Measurements from ENCODE around the gene KRTAP10-4. TPM values are rescaled to one million over a fixed set of nuclear protein-coding genes. Genes with fewer than 3 reads are reported as not detected.
"Not testable (repeated sequence)": the region's sequence is repeated elsewhere in the genome, so short reads cannot be mapped to it uniquely, and the experiment has no call there.

KRTAP10-4 gene
- total RNA-seq, 4 donors from 2014 or later: not detected

DNA sequence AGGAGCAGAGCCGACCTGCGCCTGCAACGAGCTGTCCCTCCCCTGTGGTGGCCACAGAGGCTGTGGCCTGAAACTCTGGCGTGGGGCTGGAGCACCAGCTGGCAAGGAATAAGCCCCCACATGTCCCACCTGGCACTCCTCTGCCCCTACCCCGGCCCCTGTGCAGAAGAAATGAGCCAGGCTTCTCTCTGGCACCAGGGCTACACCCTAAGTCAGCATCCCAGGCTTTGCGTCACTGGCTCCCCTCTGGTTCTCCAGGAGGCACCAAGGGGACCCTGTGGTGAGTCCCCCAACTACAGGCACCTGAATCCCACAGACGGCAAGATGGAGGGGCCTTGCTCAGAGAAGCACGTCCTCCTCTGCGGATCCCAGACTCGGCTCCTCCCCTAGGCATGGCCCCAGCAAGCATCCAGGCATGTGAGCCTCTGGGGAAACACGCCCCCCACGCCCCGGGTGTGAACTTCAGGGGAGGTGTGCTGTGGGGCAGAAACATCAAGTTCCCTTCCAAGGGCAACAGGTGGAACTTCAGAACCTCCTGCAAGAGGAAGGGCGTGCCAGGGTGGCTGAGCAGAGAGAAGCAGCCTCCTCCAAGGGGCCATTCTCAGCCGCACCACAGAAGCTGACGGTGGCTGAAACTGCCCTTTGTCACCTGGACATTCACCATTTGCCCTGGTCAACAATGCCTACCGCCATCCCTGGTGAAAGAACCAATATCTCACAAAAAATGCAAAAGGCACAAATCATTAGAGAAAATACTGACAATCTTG is 29.8 kb downstream of the KRTAP10-4 start:
- Histone ChIP-seq H3K27me3 (no peaks in the 10 kb centered on the region), H3K9me3 (peaks cover 0 to 4% (median 0%) of the 10 kb centered on the region in 4 donors), H3K4me1 (no peaks in the 10 kb centered on the region), H3K36me3 (no peaks in the 10 kb centered on the region), H3K4me3 (no peak overlapping the region), H3K27ac (no peak overlapping the region)
- no peak for DNase-seq
- TF ChIP-seq CTCF (IDR thresholded peaks at IDR 0.05) (no peak), POLR2A (IDR thresholded peaks at IDR 0.05) (no peak)

DNA sequence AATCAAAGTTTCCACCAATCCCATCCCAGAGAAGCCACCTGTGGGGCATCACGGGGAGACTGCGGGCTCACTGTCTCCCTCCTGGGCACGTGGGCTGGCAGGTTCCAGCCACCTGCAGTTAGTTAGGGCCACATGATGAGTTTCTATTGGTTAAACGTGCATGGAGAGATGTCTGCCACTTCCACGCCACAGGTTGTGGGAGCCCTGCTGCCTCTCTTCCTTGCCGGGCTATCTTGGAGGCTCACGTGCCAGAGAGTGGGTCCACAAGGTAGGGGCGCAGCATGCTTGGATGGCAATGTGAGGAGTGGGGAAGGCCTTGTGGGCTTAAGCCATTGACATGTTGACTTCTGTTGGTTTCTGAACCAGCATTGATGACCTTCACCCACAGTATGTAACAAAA is 30.4 kb downstream of the KRTAP10-4 start:
- H3K27me3 ChIP-seq: no peaks in the 10 kb centered on the region

DNA sequence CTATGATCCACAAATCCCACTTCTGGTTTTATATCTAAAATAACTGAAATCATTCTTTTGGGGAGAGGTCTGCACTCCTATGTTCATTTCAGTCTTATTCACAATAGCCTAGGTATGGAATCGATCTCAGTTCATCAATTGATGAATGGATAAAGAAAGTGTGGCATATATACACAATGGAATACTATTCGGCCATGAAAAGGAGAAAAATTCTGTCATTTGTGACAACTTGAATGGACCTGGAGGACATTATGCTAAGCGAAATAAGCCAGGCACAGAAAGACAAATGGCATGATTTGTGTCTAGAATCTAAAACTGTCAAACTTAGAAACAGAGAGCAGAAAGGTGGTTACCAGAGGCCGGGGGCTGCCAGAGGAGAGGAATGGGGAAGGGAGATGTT is 33.0 kb downstream of the KRTAP10-4 start:
- H3K36me3 ChIP-seq: no peaks in the 10 kb centered on the region
- H3K27me3 ChIP-seq: no peaks in the 10 kb centered on the region
- DNase-seq: no peak
- TF ChIP-seq POLR2A (IDR thresholded peaks at IDR 0.05): no peak
- TF ChIP-seq CTCF (IDR thresholded peaks at IDR 0.05): no peak
- no peaks in the 10 kb centered on the region for H3K4me1 ChIP-seq
- H3K27ac ChIP-seq: no peak overlapping the region
- no peak overlapping the region for H3K4me3 ChIP-seq
- peaks cover 0 to 12% (median 0%) of the 10 kb centered on the region in 4 donors for H3K9me3 ChIP-seq

More for the DNA sequence above, 30.4 kb downstream of the KRTAP10-4 start:
- Histone ChIP-seq H3K4me3 (no peak overlapping the region), H3K27ac (no peak overlapping the region), H3K9me3 (peaks cover 0 to 4% (median 0%) of the 10 kb centered on the region in 4 donors), H3K36me3 (no peaks in the 10 kb centered on the region), H3K4me1 (no peaks in the 10 kb centered on the region)
- no peak for DNase-seq
- TF ChIP-seq POLR2A (IDR thresholded peaks at IDR 0.05): no peak
- no peak for TF ChIP-seq CTCF (IDR thresholded peaks at IDR 0.05)

- H3K9me3 ChIP-seq: peaks cover 0 to 16% (median 0%) of the 10 kb centered on the region in 4 donors
Measured at GRCh38 chr21:44609193-44609592, 35.7 kb downstream of the KRTAP10-4 start.

DNA sequence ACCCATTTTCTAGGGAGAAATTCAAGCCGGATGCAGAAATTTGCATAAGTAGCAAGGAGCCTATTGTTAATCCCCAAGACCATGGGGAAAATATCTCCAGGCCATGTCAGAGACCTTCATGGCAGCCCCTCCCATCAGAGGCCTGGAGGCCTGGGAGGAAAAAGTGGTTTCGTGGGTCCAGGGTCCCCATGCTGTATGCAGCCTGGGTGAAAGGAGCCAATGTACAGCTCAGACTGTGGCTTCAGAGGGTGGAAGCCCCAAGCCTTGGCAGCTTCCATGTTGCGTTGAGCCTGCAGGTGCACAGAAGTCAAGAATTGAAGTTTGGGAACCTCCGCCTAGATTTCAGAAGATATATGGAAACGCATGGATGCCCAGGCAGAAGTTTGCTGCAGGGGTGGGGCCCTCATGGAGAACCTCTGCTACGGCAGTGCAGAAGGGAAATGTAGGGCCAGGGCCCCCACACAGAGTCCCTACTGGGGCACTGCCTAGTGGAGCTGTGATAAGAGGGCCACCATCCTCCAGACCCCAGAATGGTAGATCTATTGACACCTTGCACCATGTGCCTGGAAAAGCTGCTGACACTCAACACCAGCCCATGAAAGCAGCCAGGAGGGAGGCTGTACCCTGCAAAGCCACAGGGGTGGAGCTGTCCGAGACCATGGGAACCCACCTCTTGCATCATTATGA is 36.8 kb downstream of the KRTAP10-4 start:
- H3K4me1 ChIP-seq, H3K4me3 ChIP-seq, H3K27me3 ChIP-seq, DNase-seq, H3K36me3 ChIP-seq, H3K27ac ChIP-seq: not testable (repeated sequence)
- H3K9me3 ChIP-seq: peaks cover 0 to 16% (median 0%) of the 10 kb centered on the region in 4 donors

More at GRCh38 chr21:44609193-44609592, 35.7 kb downstream of the KRTAP10-4 start:
- no peak overlapping the region for H3K4me3 ChIP-seq
- no peaks in the 10 kb centered on the region for H3K36me3 ChIP-seq
- TF ChIP-seq CTCF (IDR thresholded peaks at IDR 0.05) (no peak), POLR2A (IDR thresholded peaks at IDR 0.05) (no peak)
- no peaks in the 10 kb centered on the region for H3K27me3 ChIP-seq
- no peaks in the 10 kb centered on the region for H3K4me1 ChIP-seq
- no peak overlapping the region for H3K27ac ChIP-seq
- no peak for DNase-seq

GRCh38 chr21:44611551-44611950 is 38.0 kb downstream of the KRTAP10-4 start:
- Histone ChIP-seq H3K27ac (no peak overlapping the region), H3K27me3 (no peaks in the 10 kb centered on the region), H3K9me3 (peaks cover 0 to 16% (median 0%) of the 10 kb centered on the region in 4 donors), H3K36me3 (no peaks in the 10 kb centered on the region), H3K4me1 (no peaks in the 10 kb centered on the region), H3K4me3 (no peak overlapping the region)
- no peak for DNase-seq
- TF ChIP-seq CTCF (IDR thresholded peaks at IDR 0.05) (no peak), POLR2A (IDR thresholded peaks at IDR 0.05) (no peak)
